Right forelimb (tissue), 1 donor: ENCODE data around the gene PDE6D.
"Not testable (repeated sequence)": the region's sequence is repeated elsewhere in the genome, so short reads cannot be mapped to it uniquely, and the experiment has no call there.

Experiments used
- DNase-seq: peaks from one replicate; pipeline ENCODE4 v3.0.0-alpha.2; 2018

Gene PDE6D

GRCh38 chr2:231718799-231719198 is 62.3 kb downstream of the PDE6D start:
- DNase-seq = no peak

GRCh38 chr2:231717281-231718171 is 63.6 kb downstream of the PDE6D start:
- no peak for DNase-seq

GRCh38 chr2:231716666-231717280 is 64.3 kb downstream of the PDE6D start:
- DNase-seq = peak; percentile 42

- DNase-seq = no peak
These were observed 65.0 kb downstream of the PDE6D start for GRCh38 chr2:231715988-231716616.

- DNase-seq = no peak
These were observed 65.6 kb downstream of the PDE6D start for GRCh38 chr2:231715499-231715837.

- peak; percentile 86 for DNase-seq
These were observed 66.2 kb downstream of the PDE6D start for GRCh38 chr2:231714639-231715498.

- peak; percentile 90 for DNase-seq
These were observed 67.1 kb downstream of the PDE6D start for GRCh38 chr2:231713730-231714638.

GRCh38 chr2:231713406-231713729 is 67.7 kb downstream of the PDE6D start:
- not testable (repeated sequence) for DNase-seq

- peak; percentile 41 for DNase-seq
These were observed 68.5 kb downstream of the PDE6D start for GRCh38 chr2:231712451-231713021.

- peak; percentile 39 for DNase-seq
These were observed 69.2 kb downstream of the PDE6D start for GRCh38 chr2:231711677-231712450.

GRCh38 chr2:231710799-231711676 is 70.0 kb downstream of the PDE6D start:
- peak; percentile 68 for DNase-seq

- DNase-seq = peak; percentile 93
These were observed 70.9 kb downstream of the PDE6D start for GRCh38 chr2:231709981-231710798.

- peak; percentile 59 for DNase-seq
These were observed 71.5 kb downstream of the PDE6D start for GRCh38 chr2:231709636-231709980.

GRCh38 chr2:231708773-231709635 is 72.1 kb downstream of the PDE6D start:
- peak; percentile 76 for DNase-seq

- DNase-seq = peak; percentile 99
These were observed 72.9 kb downstream of the PDE6D start, which contains the start of gene PTMA for GRCh38 chr2:231707927-231708772. Gene PTMA (plus strand): TSS chr2:231708525. CDS start chr2:231708707, 182 bp downstream.

- DNase-seq = peak; percentile 88
These were observed 73.5 kb downstream of the PDE6D start for GRCh38 chr2:231707625-231707926.
